ENCODE results near the gene POLR3G.
A peak's percentile ranks its signal among the peaks of the same experiment; 100 is the strongest.

POLR3G gene

GRCh38 chr5:90503596-90503995 lies 28.9 kb downstream of the POLR3G start:
- no peak for DNase-seq (ENCODE audit: low spot score)

DNA sequence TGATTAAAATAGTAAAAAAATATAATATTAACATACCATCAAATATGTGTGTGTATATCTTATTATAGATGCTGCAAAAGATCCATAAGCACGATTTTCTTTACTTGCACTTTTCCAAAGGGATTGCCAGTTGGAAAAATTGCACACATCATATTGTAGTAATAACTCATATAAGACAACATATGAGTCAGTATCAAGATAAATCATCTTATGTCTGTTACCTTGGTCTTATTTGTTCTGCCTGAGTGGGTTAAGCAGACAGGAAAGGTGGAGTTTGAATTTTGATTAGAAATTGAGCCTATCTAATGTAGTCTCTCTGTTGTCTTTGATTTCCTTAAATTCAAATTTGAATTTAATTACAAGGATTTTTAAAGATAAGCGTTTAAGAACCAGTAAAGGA lies 30.1 kb downstream of the POLR3G start:
- no peak for DNase-seq (ENCODE audit: low spot score)

DNA sequence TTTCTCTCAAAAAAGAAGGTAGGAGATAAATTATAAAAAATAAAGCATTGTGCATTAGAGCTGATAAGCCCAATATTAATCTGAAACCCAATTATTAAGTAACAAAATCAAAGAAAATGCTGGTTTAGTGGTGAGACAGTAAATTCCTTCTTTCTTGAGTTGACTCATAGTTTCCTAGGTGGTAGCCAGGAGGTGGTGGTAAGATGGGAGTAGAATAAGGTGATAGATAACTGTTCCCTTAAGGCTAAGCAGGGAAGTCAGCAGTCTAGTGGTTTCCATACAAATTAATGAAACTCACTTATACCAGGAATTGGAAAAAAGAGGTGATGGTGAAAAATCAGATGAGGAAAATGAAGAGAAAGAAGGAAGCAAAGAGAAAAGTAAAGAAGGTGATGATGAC lies 31.6 kb downstream of the POLR3G start:
- DNase-seq (ENCODE audit: low spot score): no peak

GRCh38 chr5:90510438-90510837 lies 35.8 kb downstream of the POLR3G start:
- DNase-seq (ENCODE audit: low spot score): no peak

DNA sequence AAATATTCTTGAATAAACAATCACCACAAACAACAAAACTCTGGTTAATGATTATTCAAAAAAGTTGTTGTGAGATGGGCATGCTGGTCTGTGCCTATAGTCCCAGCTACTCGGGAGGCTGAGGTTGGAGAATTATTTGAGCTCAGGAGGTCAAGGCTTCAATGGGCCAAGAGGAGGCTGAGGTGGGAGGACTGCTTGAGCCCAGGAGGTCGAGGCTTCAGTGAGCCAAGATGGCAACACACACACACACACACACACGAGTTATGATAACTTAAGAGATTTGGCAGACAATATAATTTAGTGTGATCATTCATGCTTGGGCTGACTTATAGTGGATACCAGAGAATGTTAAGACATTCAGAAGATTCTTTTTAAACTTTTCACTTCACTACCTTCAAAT lies 39.9 kb downstream of the POLR3G start:
- no peak for DNase-seq (ENCODE audit: low spot score)

- DNase-seq (ENCODE audit: low spot score): peak; percentile 30
Measured at GRCh38 chr5:90518661-90519060, 44.0 kb downstream of the POLR3G start.

- DNase-seq (ENCODE audit: low spot score): no peak
Measured at GRCh38 chr5:90519081-90519480, 44.4 kb downstream of the POLR3G start.

DNA sequence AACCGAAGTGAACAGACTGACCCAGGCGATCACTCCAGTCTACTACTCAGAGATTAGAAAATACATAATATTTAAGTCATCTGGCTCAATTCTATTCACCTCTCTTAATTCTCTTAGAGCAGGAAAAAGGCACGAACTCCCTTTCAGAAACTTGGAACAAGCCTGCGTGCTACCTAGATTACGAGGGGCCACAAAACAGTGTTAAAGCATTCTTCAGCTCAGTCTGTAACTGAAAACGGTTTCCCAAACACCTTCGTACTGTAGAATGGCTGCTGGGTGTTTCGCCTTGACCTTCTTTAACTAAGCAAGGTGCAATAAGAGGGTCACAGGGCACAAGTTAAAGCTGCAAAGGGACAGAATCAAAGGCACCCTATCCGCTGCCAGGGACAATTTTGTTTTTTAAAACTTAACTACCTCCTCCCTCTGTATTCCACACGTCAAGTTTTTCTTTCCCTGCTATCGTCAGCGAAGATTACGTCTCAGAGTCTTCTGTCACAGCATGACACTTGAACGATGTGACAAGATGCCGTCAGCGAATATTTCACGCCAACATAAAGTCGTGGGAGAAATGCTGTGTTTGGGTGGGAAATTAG lies 54.0 kb downstream of the POLR3G start:
- DNase-seq (ENCODE audit: low spot score): peak; percentile 38

DNA sequence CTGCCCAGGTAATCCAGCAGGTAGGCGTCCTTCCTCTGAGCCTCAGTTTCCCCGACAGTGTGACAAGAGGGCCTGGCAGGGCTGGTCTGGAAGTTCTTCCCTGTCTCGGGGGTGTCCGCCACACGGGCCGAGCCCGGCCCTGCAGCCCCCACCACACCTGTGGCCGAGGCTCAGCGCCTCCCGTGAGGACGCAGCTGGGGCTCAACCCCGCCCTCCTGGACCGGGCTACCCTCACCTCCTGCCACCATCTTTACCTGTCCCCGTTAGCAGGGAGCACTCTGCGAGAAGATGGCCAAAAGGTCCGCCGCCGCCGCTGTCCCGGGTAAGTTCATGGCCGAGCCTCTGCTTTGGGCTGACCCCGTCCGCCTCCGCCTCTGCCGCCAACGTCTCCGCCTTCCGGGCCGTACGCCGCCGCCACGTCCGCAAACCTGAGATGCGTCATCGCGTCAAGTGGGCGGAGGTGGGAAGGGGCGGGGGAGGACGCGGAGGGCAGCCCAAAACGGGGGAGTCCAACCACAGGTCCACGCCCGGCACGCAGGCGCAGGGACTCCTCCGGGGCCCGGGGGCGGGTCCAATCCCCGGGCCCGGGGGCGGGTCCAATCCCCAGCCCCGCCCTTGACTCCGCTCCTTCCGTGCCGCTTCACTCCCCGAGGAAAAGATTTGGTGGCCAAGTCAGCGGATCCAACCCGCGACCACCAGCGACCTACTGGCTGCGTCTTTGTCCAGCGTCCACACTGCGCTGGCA lies 54.7 kb downstream of the POLR3G start, which contains the start of gene LYSMD3:
Gene LYSMD3, minus strand, starts transcription at position 391 of the 745 bp plus-strand sequence. CDS start 4,295 bp downstream, outside the sequence.
- peak; percentile 96 for DNase-seq (ENCODE audit: low spot score)

- peak; percentile 85 for DNase-seq (ENCODE audit: low spot score)
Measured at GRCh38 chr5:90529939-90530677, 55.4 kb downstream of the POLR3G start.

DNA sequence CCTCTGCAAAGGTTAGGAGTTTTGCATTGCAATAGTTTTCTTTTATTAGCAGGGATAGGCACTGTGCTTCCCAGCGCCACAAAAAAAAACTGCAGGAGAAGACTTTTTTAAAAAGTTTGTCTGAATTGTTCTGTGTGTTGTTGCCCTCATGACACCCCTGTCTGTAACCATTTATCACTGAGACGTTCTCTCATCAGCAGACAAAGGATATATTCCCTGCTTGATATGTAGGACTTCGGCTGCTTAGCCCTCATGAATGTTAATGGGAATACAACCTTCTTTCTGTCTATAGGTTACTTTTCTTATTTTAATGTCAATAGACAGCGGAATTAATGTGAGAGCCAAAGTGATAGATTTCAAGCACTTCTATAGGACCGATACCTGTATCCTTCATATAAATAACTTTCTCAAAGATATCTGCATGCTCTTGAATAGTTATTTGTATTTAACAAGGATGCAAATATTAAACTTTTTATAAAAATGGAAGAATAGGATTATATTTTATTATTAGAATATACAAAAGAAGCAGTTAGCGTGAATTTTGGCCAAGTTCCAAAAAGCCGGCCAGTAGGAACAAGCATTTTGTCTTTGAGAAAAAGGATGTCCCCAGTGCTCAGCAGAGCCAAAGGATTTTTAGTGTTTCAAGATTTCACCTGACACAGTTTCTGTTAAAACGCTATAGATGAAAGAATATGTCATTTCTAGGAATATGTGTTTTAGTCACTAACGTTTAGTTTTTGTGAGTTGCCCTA lies 56.2 kb downstream of the POLR3G start:
- no peak for DNase-seq (ENCODE audit: low spot score)

- DNase-seq (ENCODE audit: low spot score): no peak
Measured at GRCh38 chr5:90533794-90534193, 59.1 kb downstream of the POLR3G start.

DNA sequence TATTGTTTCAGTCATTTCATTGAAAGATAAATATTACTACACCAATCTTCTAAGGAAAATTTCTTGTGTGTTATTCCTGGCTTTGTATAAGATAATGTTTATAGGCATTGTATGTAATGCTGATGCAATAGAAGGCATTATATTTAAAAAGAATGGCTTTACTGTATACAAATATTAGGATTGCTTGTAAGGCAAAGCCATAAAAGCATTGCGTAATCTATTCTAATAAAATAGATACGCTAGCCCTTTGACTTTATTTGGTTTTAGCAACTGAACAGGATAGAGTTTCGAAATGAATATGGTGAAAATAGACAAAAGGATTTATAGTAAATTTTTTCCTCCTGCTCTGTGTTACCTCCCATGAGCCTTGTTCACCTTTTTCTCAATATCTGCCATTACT lies 60.3 kb downstream of the POLR3G start:
- no peak for DNase-seq (ENCODE audit: low spot score)

- no peak for DNase-seq (ENCODE audit: low spot score)
Measured at GRCh38 chr5:90542827-90543519, 68.3 kb downstream of the POLR3G start.

GRCh38 chr5:90545511-90545910 lies 70.8 kb downstream of the POLR3G start:
- DNase-seq (ENCODE audit: low spot score): no peak

DNA sequence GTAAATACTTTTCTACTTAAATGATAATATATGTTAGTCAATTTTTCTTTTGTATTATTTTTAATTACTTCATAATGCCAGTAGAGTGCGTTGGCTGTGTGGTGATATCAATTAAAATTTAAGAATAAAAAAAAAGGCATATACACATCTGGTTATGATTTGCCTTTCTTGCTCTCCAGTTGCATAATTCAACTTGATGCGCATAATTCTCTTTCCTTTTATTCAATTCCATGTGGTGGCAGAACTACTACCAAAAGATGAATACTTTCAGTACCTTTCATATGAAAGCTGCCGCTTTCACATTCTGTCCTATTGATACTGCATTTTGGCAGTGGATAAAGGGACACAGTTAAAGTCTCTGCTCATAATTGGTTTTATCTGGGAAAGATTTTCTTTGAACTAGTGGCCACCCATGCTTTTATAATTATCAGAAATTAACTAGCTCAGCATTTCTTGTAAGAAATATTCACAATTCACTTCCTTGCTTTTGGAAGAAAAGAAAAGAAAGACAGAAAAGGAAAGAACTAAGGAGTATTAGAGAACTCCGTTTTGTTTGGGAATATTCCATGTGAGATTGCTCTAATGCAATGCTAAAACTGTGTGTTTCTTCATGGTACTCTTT lies 71.7 kb downstream of the POLR3G start:
- no peak for DNase-seq (ENCODE audit: low spot score)

DNA sequence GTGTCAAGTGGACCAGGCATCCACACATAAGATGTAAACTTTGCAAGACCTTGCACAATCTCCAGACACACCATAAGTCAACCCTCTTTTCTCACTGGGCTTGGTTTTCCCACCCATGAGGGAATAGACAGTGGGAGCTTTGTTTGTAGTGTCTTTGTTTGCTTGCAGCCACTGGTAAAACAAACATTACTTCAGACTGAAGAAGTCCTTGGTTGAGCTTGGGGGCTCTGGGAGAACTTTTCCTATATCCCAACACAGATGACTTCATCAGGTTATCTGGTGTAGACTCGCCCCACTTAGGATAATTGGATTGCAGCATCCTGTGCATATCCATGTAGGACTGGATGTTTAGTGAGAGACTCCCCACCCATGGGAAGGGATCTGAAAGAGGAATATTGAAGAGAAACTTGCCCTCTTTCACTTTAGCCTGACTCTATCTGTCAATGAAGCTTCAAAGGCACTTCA lies 72.4 kb downstream of the POLR3G start:
- DNase-seq (ENCODE audit: low spot score): no peak

DNA sequence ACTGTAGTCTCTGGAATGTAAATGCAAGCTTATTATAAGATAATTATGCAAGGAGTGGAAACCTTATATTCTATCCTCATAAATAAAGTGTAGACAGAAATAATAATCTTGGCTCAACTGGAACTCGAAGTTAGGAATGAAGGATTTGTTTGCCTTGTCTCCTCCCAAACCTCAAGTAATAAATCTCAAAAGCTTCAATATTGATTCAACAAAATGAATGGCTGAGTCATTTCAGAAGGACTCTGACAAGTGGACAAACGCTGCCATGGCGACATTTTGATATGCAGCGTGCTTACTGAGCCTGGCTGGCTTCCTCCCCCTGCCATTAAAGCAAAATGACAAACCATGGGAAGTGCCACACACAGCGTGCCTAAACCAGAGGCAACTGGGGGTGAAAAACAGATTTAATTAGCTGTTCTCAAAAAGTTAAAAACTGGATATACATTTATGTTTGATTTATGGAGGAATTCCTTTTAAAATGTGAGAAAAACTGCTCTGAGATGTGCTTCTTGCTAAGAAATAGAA lies 73.5 kb downstream of the POLR3G start:
- DNase-seq (ENCODE audit: low spot score): no peak

- DNase-seq (ENCODE audit: low spot score): no peak
Measured at GRCh38 chr5:90549223-90549622, 74.6 kb downstream of the POLR3G start.

- no peak for DNase-seq (ENCODE audit: low spot score)
Measured at GRCh38 chr5:90549729-90550275, 75.1 kb downstream of the POLR3G start.

GRCh38 chr5:90550963-90551362 lies 76.3 kb downstream of the POLR3G start:
- no peak for DNase-seq (ENCODE audit: low spot score)
